HG03439 (cell line): ENCODE data around the gene ALOX12.
"Not testable (repeated sequence)": the region's sequence is repeated elsewhere in the genome, so short reads cannot be mapped to it uniquely, and the experiment has no call there.

Experiments used
- ATAC-seq: cut with Tn5 transposase; IDR thresholded peaks from one replicate; pipeline ENCODE4 v1.9.1; 2021; ENCODE audit warnings: mild to moderate bottlenecking, moderate library complexity; ENCODE audit not compliant: unreplicated experiment

Gene ALOX12

GRCh38 chr17:7043182-7043496, 47.3 kb downstream of the ALOX12 start:
- ATAC-seq, result no peak

DNA sequence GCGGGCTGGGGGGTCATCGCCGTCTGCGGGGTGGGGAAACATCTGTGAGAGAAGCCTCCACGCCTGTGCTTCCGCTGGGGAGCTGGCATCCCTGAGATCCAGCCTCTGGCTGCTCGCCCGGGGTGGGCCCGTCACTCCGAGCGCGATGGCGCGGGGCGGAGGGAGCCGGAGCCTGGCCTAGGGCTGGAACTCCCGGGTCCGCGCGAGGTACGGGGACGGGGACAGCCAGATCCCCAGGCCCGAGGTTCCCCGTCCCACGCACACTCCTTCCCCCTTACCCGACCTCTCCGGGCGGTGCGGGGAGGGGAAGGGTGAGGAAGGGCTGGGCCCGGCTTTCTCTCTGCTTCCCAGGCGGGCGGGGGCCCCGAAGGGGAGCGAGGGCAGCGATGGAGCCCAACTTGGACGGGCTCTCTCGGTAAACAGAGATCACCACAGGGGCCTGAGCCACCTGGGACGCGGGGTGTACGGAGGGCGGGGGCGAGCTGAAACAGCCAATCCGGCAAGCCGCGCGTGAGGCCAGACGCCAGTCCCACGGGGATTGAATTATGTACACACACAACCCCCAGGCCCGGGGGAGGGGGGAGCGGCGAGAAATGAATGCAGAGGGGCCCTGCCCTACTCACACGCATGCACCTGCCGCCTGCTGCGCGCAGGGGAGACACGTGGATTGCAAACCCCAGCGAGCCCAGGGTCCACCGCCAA, 47.8 kb downstream of the ALOX12 start, which contains the start of gene SLC16A11:
TSS of gene SLC16A11 (minus strand) at position 596 of the 702 bp plus-strand sequence. CDS start at position 17, 579 bp downstream.
- ATAC-seq, result no peak

DNA sequence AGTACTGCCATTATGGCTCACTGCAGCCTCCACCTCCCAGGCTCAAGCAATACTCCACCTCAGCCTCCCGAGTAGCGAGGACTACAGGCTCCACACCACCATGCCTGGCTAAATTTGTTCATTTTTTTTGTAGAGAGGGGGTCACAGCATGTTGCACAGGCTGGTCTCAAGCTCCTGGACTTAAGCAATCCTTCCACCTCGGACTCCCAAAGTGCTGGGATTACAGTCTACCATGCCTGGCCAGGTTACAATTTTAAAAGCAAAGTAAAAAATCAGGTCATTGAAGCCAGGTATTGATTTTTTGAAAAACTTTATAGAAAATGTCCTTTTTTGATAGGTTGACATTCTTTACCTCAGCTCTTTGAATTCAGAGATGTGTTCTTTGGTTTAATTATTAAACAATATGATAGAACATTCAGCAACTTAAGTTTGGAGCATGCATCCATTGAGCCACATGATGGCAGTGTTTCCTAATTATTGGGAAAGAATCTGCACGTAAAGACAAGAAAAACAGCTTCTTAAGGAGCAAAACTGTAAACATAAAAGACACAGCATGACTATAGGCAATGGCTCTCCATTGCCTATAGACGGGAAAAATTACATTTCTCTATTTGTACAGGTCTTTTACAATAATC, 49.8 kb downstream of the ALOX12 start:
- ATAC-seq, result no peak

DNA sequence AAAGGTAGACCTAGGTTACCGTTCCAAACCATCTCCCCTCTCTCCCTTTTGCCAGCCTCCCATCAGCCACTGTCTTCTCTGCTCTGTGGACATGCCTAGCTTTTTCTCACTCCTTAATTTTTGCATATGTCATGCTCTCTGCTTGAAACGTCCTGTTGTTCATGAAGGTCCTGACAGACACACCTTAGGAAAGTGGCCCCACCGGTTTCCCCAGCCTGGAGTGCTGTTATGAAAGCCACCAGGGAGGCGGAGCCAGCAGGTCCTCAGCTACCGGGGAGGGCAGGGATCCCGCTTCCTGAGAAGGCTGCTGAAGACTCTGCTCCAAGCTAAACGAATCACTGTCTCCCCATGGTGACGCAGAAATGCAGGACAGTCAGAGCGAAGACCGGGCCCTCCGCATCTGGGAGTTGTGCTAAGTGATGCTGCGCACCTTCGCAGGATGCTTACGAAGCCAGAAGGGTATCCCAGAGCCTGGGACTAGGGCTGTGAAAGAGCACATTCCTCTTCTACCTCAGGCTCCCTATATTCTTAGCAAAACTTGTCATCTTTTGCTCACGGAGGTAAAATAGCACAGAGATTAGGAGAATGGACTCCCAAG, 50.4 kb downstream of the ALOX12 start:
- no peak for ATAC-seq

DNA sequence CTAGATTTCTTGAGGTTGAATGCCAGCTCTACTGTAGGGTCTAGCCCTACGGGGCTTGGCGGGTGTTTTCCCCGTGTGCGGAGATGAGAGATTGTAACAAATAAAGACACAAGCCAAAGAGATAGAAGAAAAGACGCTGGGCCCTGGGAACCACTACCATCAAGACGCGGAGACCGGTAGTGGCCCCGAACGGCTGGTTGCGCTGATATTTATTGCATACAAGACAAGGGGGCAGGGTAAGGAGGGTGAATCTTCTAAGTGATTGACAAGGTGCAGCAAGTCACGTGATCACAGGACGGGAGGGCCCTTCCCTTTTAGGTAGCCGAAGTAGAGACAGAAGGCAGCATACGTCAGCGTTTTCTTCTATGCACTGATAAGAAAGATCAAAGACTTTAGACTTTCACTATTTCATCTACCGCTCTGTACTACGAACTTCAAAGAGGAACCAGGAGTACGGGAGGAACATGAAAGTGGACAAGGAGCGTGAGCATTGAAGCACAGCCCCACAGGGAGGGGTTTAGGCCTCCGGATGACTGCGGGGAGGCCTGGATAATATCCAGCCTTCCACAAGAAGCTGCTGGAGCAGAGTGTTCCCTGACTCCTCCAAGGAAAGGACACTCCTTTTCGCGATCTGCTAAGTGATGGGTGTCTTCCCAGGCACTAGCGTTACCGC, 51.0 kb downstream of the ALOX12 start:
- ATAC-seq, result not testable (repeated sequence)

- ATAC-seq, result no peak
These were observed 51.7 kb downstream of the ALOX12 start for GRCh38 chr17:7047566-7047965.

GRCh38 chr17:7048968-7049367, 53.1 kb downstream of the ALOX12 start:
- ATAC-seq, result no peak

- not testable (repeated sequence) for ATAC-seq
These were observed 54.7 kb downstream of the ALOX12 start for GRCh38 chr17:7050583-7050982.

- ATAC-seq, result no peak
These were observed 60.5 kb downstream of the ALOX12 start for GRCh38 chr17:7056386-7056785.

DNA sequence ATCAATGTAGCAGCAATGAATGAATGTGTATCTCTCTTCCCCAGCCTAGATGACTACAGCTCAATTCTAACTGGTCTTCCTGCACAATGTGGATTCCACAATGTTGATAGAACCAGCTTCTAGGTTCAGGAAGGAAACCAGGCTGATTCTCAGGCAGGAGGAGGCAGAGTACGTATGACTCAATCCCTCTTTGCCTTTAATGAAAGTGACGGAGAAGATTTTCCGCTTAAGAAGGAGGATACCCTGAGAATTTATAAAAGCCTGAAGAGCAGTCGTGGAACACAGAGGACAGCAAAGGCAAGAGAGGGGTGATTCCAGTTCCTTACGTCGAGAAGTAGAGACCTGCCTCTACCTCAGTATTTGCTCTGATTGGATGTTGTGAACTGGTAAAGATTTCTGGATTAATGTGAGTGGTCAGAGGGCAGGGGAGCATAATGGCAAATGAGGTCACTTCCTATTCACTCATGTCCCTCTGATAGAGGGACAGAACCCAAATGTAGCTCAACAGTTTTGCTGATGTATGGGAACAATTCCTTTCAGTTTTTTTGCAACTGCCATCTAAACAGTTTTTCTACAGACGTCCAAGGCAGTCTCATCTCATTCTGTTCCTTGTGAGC, 63.1 kb downstream of the ALOX12 start:
- ATAC-seq, result no peak
